Testis (tissue), 3 donors: ENCODE data around the gene TGDS. TPM values are rescaled to one million over a fixed set of nuclear protein-coding genes. Genes with fewer than 3 reads are reported as not detected.
A peak's percentile ranks its signal among the peaks of the same experiment; 100 is the strongest.

ENCODE experiments used
- DNase-seq: peaks from one replicate; pipeline ENCODE4 v3.0.0-alpha.2; 2019
- H3K27ac ChIP-seq, 2 donors: fragments of 200-600 bp; sonication (generic); one replicate each; pipeline ENCODE4 v1.5.1; 2019
- H3K27me3 ChIP-seq: fragments of 200-600 bp; sonication (generic); one replicate; pipeline ENCODE4 v1.5.1; 2019
- H3K36me3 ChIP-seq: fragments of 200-600 bp; sonication (generic); one replicate; pipeline ENCODE4 v1.5.1; 2017; ENCODE audit warnings: low read depth; ENCODE audit errors: missing control alignments
- H3K4me1 ChIP-seq: fragments of 200-600 bp; sonication (generic); one replicate; pipeline ENCODE4 v1.5.1; 2019
- H3K4me3 ChIP-seq, 2 donors: fragments of 200-600 bp; sonication (generic); one replicate each; pipeline ENCODE4 v1.5.1; 2017 to 2019
- H3K9me3 ChIP-seq: fragments of 200-600 bp; sonication (generic); one replicate; pipeline ENCODE4 v1.5.1; 2017
- POLR2A ChIP-seq: fragments of 450-650 bp; IDR thresholded peaks from one replicate; pipeline ENCODE4 v1.6.1; 2017; ENCODE audit warnings: antibody characterized with exemption, mild to moderate bottlenecking, moderate library complexity
- WGBS, 2 donors: methylation state at CpG; one replicate each; pipeline ENCODE4 v1.1.5; 2018; 5-methylcytosine and 5-hydroxymethylcytosine counted together
- intact Hi-C: fragments of 100-400 bp; cut with DNase I; formaldehyde crosslinking; loops from one replicate; pipeline ENCODE4 v1.15.1; 2023; ENCODE audit warnings: low total_unique reads
- polyA plus RNA-seq: library from polyadenylated mRNA; stranded (reverse); fragments of 350-450 nt; fragmentation: Illumina TruSeq; extraction: RNeasy Lipid Tissue Mini Kit (QIAGEN cat#74804); gene quantifications from one replicate; pipeline ENCODE4 v1.2.3, GENCODE V29; 2014; ENCODE audit warnings: low read depth, low replicate concordance; ENCODE audit not compliant: insufficient read depth
- total RNA-seq, 2 donors: library from RNA; depleted of rRNA; stranded (reverse); fragments of >200 nt; gene quantifications; one replicate each; pipeline ENCODE4 v1.2.3, GENCODE V29; 2016
- TF ChIP-seq, protein P1 (sequence below), 3 experiments: fragments of 450-650 bp in 2 of 3; fragments of 200-600 bp in 1 of 3; sonication (generic) in 1 of 3; IDR thresholded peaks; one replicate each; pipeline ENCODE4 v1.5.1; 2016 to 2019; ENCODE audit warnings: antibody characterized with exemption in 3 of 3, mild to moderate bottlenecking in 2 of 3, moderate library complexity in 1 of 3

The TGDS gene
- total and polyA plus RNA-seq, 3 donors from 2014 or later, result 8.7 to 10.1 (median 9.5) TPM

DNA sequence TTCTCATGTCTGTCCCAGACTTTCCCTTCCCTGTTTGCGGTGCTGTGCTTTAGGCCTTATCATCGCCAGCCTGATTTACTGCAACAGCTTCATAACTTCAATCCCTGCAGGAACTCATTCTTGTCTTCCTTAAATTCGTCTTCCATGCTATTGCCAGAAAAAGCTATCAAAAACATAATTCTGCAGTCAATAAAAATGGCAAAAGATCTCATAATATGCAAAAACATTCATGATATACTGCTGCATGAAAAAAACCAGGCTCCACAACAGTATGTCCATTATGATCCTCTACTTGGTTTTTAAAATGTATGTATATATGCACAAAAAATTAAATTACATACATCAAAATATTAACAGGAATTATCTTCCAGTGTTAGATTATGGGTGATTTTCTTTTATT, 28.4 kb downstream of the TGDS start:
- DNase-seq, result no peak
- no peak overlapping the region for H3K4me3 ChIP-seq
- intact Hi-C loops, result no loop called here
- H3K4me1 ChIP-seq, result no peaks in the 10 kb centered on the region
- WGBS, 2 donors, result 85% methylated on average over 3 of the region's 3 CpGs
- TF ChIP-seq POLR2A, result no peak
- TF ChIP-seq, protein P1, sequence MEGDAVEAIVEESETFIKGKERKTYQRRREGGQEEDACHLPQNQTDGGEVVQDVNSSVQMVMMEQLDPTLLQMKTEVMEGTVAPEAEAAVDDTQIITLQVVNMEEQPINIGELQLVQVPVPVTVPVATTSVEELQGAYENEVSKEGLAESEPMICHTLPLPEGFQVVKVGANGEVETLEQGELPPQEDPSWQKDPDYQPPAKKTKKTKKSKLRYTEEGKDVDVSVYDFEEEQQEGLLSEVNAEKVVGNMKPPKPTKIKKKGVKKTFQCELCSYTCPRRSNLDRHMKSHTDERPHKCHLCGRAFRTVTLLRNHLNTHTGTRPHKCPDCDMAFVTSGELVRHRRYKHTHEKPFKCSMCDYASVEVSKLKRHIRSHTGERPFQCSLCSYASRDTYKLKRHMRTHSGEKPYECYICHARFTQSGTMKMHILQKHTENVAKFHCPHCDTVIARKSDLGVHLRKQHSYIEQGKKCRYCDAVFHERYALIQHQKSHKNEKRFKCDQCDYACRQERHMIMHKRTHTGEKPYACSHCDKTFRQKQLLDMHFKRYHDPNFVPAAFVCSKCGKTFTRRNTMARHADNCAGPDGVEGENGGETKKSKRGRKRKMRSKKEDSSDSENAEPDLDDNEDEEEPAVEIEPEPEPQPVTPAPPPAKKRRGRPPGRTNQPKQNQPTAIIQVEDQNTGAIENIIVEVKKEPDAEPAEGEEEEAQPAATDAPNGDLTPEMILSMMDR (IDR thresholded peaks at IDR 0.05), result no peak
- no peaks in the 10 kb centered on the region for H3K9me3 ChIP-seq
- no peaks in the 10 kb centered on the region for H3K27me3 ChIP-seq
- no peaks in the 10 kb centered on the region for H3K36me3 ChIP-seq
- no peak overlapping the region for H3K27ac ChIP-seq

DNA sequence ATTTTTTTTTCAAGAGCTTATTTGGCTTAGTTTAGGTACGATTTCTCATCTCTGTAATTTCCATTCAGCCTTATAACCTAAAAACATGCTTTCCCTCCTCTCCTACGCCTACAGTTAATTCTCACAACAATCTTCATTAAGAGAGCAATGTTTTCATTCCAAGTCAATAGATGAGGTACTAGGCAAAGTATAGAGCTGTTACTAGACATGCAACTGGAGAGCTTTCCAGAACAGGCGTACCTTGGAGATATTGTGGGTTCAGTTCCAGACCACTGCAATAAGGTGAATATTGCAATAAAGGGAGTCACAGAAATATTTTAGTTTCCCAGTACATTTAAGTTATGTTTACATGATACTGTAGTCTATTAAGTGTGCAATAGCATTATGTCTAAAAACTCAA, 34.8 kb downstream of the TGDS start:
- no peak for TF ChIP-seq POLR2A
- TF ChIP-seq, protein P1 (IDR thresholded peaks at IDR 0.05), result no peak
- Histone ChIP-seq H3K36me3 (no peaks in the 10 kb centered on the region), H3K4me3 (no peak overlapping the region), H3K9me3 (no peaks in the 10 kb centered on the region), H3K27ac (no peak overlapping the region), H3K4me1 (no peaks in the 10 kb centered on the region), H3K27me3 (no peaks in the 10 kb centered on the region)
- intact Hi-C loops, result no loop called here
- no peak for DNase-seq
- WGBS, 2 donors, result 90 to 95% methylated on average over 3 of the region's 3 CpGs

DNA sequence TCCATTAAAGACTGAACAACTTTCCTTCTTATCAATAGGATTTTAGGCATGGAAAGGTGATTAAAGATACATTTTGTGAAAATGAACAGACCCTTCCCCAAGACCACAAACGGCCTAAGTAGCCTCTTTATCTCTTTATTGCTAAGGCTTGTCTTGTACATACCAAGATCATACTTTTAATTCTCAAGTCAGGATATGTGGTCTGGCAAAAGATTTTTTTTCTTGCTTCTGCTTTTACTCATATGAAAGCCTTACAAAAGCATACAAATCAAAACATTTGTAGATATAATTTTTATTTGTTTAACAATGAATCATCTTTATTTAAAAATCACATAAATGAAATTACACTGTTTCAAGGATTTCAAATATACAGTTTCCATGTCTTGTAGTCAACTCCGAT, 35.8 kb downstream of the TGDS start:
- Histone ChIP-seq H3K4me1 (no peaks in the 10 kb centered on the region), H3K9me3 (no peaks in the 10 kb centered on the region), H3K27me3 (no peaks in the 10 kb centered on the region), H3K27ac (no peak overlapping the region), H3K36me3 (no peaks in the 10 kb centered on the region), H3K4me3 (no peak overlapping the region)
- WGBS, 2 donors, result 55 to 62% methylated on average over 2 of the region's 2 CpGs
- intact Hi-C loops, result no loop called here
- no peak for TF ChIP-seq POLR2A
- TF ChIP-seq, protein P1 (IDR thresholded peaks at IDR 0.05), result no peak
- DNase-seq, result no peak

DNA sequence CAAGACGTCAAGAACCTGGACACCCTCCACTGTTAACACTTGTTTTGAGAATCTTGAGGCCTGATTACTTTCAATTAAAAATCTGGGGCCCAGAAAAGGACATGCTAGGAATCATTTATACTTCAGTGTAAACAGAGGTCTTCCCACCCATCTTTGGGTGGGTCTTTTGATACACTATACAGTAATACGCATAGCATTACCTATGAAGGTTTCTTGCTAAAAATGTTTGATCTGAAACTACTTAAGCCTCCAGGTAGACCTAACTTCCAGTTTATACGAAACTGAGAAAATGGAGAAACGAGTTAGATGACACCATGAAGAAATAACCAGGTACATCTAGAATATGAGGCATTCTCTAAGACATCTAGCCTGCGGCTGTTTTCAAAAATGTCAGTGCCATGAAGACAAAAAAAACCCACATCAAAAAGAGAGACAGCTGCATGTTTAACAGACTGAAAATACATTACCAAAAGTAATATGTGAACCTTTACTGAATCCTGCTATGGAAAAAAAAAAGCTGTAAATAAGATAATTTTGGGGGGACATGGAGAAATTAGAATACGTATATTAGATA, 36.6 kb downstream of the TGDS start:
- 73 to 85% methylated on average over 6 of the region's 6 CpGs for WGBS, 2 donors
- no peak for TF ChIP-seq POLR2A
- TF ChIP-seq, protein P1 (IDR thresholded peaks at IDR 0.05), result no peak
- H3K27ac ChIP-seq, result no peak overlapping the region
- no peak for DNase-seq
- H3K4me3 ChIP-seq, result no peak overlapping the region
- no peaks in the 10 kb centered on the region for H3K9me3 ChIP-seq
- H3K36me3 ChIP-seq, result no peaks in the 10 kb centered on the region
- no peaks in the 10 kb centered on the region for H3K27me3 ChIP-seq
- no peaks in the 10 kb centered on the region for H3K4me1 ChIP-seq
- intact Hi-C loops, result no loop called here

DNA sequence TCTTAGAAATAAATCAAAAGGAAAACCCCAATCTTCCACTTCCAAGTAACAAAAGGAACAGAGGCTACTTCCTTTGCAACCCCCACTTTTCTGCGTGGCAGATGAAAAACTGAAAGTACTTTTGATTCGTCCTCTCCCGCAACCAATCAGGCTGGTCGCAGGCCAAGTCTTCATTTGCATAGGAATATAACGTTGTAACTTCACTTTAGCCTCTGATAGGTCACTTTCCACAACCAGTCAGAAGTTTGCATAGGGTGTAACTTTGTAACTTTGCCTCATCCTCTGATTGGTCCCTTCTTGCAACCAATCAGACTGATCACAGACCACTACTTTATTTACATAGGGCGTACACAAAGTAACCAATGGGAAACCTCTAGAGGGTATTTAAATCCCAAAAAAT, 37.2 kb downstream of the TGDS start:
- Histone ChIP-seq H3K4me1 (no peaks in the 10 kb centered on the region), H3K27me3 (no peaks in the 10 kb centered on the region), H3K27ac (no peak overlapping the region), H3K36me3 (no peaks in the 10 kb centered on the region), H3K4me3 (no peak overlapping the region), H3K9me3 (no peaks in the 10 kb centered on the region)
- 59 to 74% methylated on average over 6 of the region's 6 CpGs for WGBS, 2 donors
- intact Hi-C loops, result no loop called here
- no peak for TF ChIP-seq POLR2A
- TF ChIP-seq, protein P1 (IDR thresholded peaks at IDR 0.05), result no peak
- peak; percentile 26 for DNase-seq
